Gastrocnemius medialis (tissue), 4 donors: ENCODE results near the gene MED12L.

Source experiments
- CTCF ChIP-seq, 5 experiments: fragments of 450-650 bp in 3 of 5; fragments of 200-600 bp in 2 of 5; sonication (generic) in 2 of 5; IDR thresholded peaks in 4 of 5; conservative IDR thresholded peaks in 1 of 5; 1 replicate in 4 of 5; 2 replicates in 1 of 5; pipeline ENCODE4 v1.5.1; 2016 to 2019; ENCODE audit warnings: antibody characterized with exemption in 5 of 5, mild to moderate bottlenecking in 3 of 5, moderate library complexity in 3 of 5
- POLR2A ChIP-seq, 2 donors: fragments of 450-650 bp; IDR thresholded peaks; one replicate each; pipeline ENCODE4 v1.6.1; 2017; ENCODE audit warnings: antibody characterized with exemption in 2 of 2, mild to moderate bottlenecking in 2 of 2, moderate library complexity in 2 of 2

DNA sequence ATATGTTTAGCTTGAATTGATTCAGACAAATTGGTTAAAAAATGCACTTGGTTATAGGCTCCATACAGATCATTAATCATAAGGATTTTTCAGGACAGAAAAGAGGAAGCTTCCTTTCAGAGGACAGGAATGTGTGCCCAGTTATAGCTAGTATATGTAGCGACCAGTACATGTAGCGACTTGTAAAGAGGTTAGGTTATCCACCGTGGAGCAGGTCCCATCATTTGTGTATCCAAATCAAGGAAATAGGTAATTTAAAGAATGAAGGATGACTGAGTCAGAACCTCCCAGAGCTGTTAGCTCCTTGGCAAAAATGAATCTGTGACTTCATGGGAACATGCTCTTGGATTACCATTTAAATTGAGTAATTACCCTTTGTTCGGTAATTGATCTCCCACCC lies 314.9 kb downstream of the MED12L start:
- TF ChIP-seq CTCF (IDR thresholded peaks at IDR 0.05 in 4 of 5, conservative IDR thresholded peaks at IDR 0.05 in 1 of 5) (no peak), POLR2A (IDR thresholded peaks at IDR 0.05) (no peak)
